Gastroesophageal sphincter (tissue), 3 donors: ENCODE results near the gene RIMOC1.

ENCODE experiments used
- CTCF ChIP-seq, 4 experiments: fragments of 200-600 bp in 2 of 4; fragments of 450-650 bp in 2 of 4; sonication (generic) in 1 of 4; IDR thresholded peaks; one replicate each; pipeline ENCODE4 v1.5.1; 2017 to 2019; ENCODE audit warnings: antibody characterized with exemption in 4 of 4, mild to moderate bottlenecking in 2 of 4, moderate library complexity in 2 of 4
- EP300 ChIP-seq: sonication (generic); formaldehyde crosslinking; IDR thresholded peaks from one replicate; pipeline ENCODE4 v1.6.1; 2017; ENCODE audit warnings: antibody characterized with exemption, mild to moderate bottlenecking
- POLR2A ChIP-seq, 2 donors: fragments of 450-650 bp; IDR thresholded peaks; one replicate each; pipeline ENCODE4 v1.6.1; 2017; ENCODE audit warnings: antibody characterized with exemption in 2 of 2, mild to moderate bottlenecking in 2 of 2, moderate library complexity in 1 of 2
- POLR2AphosphoS5 ChIP-seq: sonication (generic); formaldehyde crosslinking; IDR thresholded peaks from one replicate; pipeline ENCODE4 v1.6.1; 2017; ENCODE audit warnings: antibody characterized with exemption

- TF ChIP-seq CTCF (IDR thresholded peaks at IDR 0.05) (no peak), POLR2A (IDR thresholded peaks at IDR 0.05) (no peak), EP300 (no peak), POLR2AphosphoS5 (no peak)
Measured at GRCh38 chr5:41878643-41879478, 25.3 kb upstream of the RIMOC1 start.
